Karpas-422 (cell line): ENCODE results near the gene CYP17A1. TPM values are rescaled to one million over a fixed set of nuclear protein-coding genes. Genes with fewer than 3 reads are reported as not detected.
"Not testable (repeated sequence)": the region's sequence is repeated elsewhere in the genome, so short reads cannot be mapped to it uniquely, and the experiment has no call there.

Experiments used
- DNase-seq: peaks from one replicate; pipeline ENCODE4 v3.0.0-alpha.2; 2015
- H2AFZ ChIP-seq: fragments of 200-600 bp; sonication (generic); 2 replicates; pipeline ENCODE4 v1.6.1; 2014; ENCODE audit warnings: antibody characterized with exemption, low read length, mixed read lengths
- H3K27ac ChIP-seq: fragments of 200-600 bp; sonication (generic); 2 replicates; pipeline ENCODE4 v1.5.1; 2014; ENCODE audit warnings: mild to moderate bottlenecking, low read length, moderate library complexity
- H3K27me3 ChIP-seq: fragments of 200-600 bp; sonication (generic); 2 replicates; pipeline ENCODE4 v1.6.1; 2014; ENCODE audit warnings: low read length, mixed read lengths
- H3K36me3 ChIP-seq: fragments of 200-600 bp; sonication (generic); 2 replicates; pipeline ENCODE4 v1.6.1; 2014; ENCODE audit warnings: low read length, mixed read lengths; ENCODE audit not compliant: insufficient read depth
- H3K4me1 ChIP-seq: fragments of 200-600 bp; sonication (generic); 2 replicates; pipeline ENCODE4 v1.6.1; 2014; ENCODE audit warnings: mild to moderate bottlenecking, low read length, mixed read lengths
- H3K4me2 ChIP-seq: fragments of 200-600 bp; sonication (generic); 2 replicates; pipeline ENCODE4 v1.6.1; 2014; ENCODE audit warnings: low read length, low read depth, mild to moderate bottlenecking; ENCODE audit not compliant: poor library complexity, severe bottlenecking
- H3K4me3 ChIP-seq: fragments of 200-600 bp; sonication (generic); 2 replicates; pipeline ENCODE4 v1.5.1; 2014; ENCODE audit warnings: mild to moderate bottlenecking, antibody characterized with exemption, low read length, mixed read lengths
- H3K79me2 ChIP-seq: fragments of 200-600 bp; sonication (generic); 2 replicates; pipeline ENCODE4 v1.6.1; 2014; ENCODE audit warnings: mild to moderate bottlenecking, low read length, mixed read lengths
- H3K9ac ChIP-seq: fragments of 200-600 bp; sonication (generic); 2 replicates; pipeline ENCODE4 v1.6.0; 2014; ENCODE audit warnings: low read length
- H3K9me2 ChIP-seq: fragments of 200-600 bp; sonication (generic), shearing (Covaris generic); replicated peaks from 2 replicates; pipeline ENCODE4 v1.6.0; 2014; ENCODE audit warnings: mild to moderate bottlenecking, low read length, moderate library complexity; ENCODE audit not compliant: insufficient read depth
- H3K9me3 ChIP-seq: fragments of 300-700, 200-600 bp; sonication (generic); 2 replicates; pipeline ENCODE4 v1.6.1; 2014; ENCODE audit warnings: low read length, mixed read lengths
- H4K20me1 ChIP-seq: fragments of 200-600 bp; sonication (generic); 2 replicates; pipeline ENCODE4 v1.6.1; 2014; ENCODE audit warnings: mild to moderate bottlenecking, antibody characterized with exemption, low read length, low read depth; ENCODE audit not compliant: insufficient read depth
- total RNA-seq: library from RNA; depleted of rRNA; stranded (reverse); fragments of >200 nt; shearing (Covaris generic); gene quantifications from 2 replicates; pipeline ENCODE4 v1.2.3, GENCODE V29; 2014; ENCODE audit warnings: low replicate concordance

The CYP17A1 gene
- total RNA-seq, 1 experiment from 2014 or later = not detected

DNA sequence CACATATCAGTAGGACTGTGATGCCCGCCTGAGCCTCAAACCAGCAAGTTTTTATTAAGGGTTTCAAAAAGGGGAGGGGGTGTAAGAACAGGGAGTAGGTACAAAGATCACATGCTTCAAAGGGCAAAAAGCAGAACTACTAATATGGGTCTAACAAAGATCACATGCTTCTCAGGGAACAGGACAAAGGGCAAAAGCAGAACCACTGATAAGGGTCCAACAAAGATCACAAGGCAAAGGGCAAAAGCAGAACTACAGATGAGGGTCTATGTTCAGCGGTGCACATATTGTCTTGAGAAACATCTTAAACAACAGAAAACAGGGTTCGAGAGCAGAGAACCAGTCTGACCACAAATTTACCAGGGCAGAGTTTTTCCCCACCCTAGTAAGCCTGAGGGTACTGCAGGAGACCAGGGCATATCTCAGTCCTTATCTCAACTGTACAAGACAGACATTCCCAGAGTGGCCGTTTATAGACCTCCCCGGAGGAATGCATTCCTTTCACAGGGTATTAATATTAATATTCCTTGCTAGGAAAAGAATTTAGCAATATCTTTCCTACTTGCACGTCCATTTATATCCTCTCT lies 7.1 kb upstream of the CYP17A1 start:
- not testable (repeated sequence) for H3K27me3 ChIP-seq, H3K9me2 ChIP-seq, H3K4me3 ChIP-seq, H3K79me2 ChIP-seq, H3K27ac ChIP-seq, H3K9ac ChIP-seq, DNase-seq, H3K36me3 ChIP-seq, H3K4me1 ChIP-seq, H4K20me1 ChIP-seq, H3K9me3 ChIP-seq, H2AFZ ChIP-seq, H3K4me2 ChIP-seq

DNA sequence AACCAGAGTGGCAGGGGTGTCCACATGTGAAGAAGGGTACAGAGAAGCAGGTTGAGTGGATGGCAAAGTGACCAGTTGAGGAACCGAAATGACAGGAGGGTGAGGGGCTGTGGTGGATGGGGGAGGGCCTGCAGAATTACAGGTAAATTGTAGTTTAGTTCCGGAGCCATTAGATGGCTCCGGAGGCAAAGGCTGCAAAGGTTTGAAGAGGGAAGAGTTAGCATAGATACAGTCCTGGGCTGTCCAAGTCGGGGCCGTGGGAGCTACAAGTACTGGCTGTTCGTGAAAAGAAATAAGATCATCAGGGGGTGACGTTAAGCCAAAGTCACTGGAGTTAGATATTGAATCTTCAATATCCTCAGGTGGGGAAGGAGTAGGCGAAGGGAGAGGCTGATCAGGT lies 5.9 kb upstream of the CYP17A1 start:
- H3K9me3 ChIP-seq, H3K36me3 ChIP-seq, H3K79me2 ChIP-seq, H3K4me3 ChIP-seq, H3K4me1 ChIP-seq, H4K20me1 ChIP-seq, H3K9me2 ChIP-seq, H3K27ac ChIP-seq, H3K4me2 ChIP-seq, H2AFZ ChIP-seq, H3K27me3 ChIP-seq, H3K9ac ChIP-seq, DNase-seq: not testable (repeated sequence)

DNA sequence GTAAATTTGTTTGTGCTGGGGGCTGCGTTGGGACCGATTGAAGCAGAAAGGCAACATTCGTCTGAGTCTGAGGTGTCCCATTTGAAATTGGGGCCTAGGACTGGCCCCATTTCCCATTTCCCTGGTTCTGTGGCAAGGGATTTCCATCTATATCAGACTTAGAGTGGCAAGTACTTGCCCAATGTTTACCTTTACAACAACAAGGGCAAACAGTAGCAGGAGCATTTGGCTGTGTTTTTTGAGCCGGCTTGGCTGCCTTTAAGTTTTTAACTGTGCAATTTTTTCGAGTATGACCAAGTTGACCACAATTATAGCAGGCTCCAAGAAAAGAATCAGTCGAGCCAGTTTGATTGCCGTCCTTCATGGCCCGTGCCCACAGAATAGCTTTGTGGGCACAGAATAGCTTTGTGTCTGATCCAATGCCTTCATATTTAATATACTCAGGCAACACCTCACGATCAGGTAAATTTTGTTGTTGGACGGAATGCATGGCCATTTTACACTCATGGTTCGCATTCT lies 4.7 kb upstream of the CYP17A1 start:
- DNase-seq = no peak
- Histone ChIP-seq H4K20me1 (no peaks in the 10 kb centered on the region), H3K27ac (no peak overlapping the region), H3K4me3 (no peak overlapping the region), H3K36me3 (no peaks in the 10 kb centered on the region), H3K9me2 (no peaks in the 10 kb centered on the region), H3K4me1 (no peaks in the 10 kb centered on the region), H2AFZ (no peak overlapping the region), H3K79me2 (no peaks in the 10 kb centered on the region), H3K9ac (no peak overlapping the region), H3K9me3 (no peaks in the 10 kb centered on the region), H3K27me3 (no peaks in the 10 kb centered on the region), H3K4me2 (no peak overlapping the region)

DNA sequence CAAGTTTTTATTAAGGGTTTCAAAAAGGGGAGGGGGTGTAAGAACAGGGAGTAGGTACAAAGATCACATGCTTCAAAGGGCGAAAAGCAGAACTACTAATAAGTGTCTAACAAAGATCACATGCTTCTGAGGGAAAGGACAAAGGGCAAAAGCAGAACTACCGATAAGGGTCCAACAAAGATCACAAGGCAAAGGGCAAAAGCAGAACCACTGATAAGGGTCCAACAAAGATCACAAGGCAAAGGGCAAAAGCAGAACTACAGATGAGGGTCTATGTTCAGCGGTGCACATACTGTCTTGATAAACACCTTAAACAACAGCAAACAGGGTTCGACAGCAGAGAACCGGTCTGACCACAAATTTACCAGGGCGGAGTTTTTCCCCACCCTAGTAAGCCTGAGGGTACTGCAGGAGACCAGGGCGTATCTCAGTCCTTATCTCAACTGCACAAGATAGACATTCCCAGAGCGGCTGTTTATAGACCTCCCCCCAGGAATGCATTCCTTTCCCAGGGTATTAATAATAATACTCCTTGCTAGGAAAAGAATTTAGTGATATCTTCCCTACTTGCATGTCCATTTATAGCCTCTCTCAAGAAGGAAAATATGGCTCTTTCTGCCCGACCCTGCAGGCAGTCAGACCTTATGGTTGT lies 1.2 kb upstream of the CYP17A1 start:
- not testable (repeated sequence) for H4K20me1 ChIP-seq, H3K4me1 ChIP-seq, H3K4me3 ChIP-seq, H3K9me2 ChIP-seq, H3K36me3 ChIP-seq, H3K27me3 ChIP-seq, H3K9ac ChIP-seq, H2AFZ ChIP-seq, H3K79me2 ChIP-seq, H3K4me2 ChIP-seq, DNase-seq, H3K27ac ChIP-seq, H3K9me3 ChIP-seq

DNA sequence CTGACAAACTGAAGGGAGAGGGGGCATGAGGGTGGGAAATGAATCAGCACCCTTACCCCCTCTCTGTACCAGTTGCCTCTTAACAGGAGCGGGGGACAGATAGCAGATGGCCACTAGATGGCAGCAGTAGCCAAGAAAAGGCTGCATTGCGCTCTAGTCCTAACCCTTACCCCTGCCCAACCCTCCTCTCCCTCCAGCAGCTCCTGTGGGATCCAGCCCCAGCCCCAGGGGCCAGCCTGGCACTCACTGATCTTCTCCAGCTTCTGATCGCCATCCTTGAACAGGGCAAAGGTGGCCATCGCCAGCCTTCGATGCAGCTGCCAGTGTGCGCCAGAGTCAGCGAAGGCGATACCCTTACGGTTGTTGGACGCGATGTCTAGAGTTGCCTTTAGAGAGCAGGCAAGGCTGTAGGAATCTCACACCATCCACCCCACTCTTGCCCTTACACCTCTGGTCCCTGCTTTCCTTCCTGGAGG lies 2.2 kb downstream of the CYP17A1 start:
- H2AFZ ChIP-seq = no peak overlapping the region
- no peak overlapping the region for H3K9ac ChIP-seq
- no peak overlapping the region for H3K4me3 ChIP-seq
- no peaks in the 10 kb centered on the region for H3K9me2 ChIP-seq
- no peaks in the 10 kb centered on the region for H4K20me1 ChIP-seq
- no peaks in the 10 kb centered on the region for H3K27me3 ChIP-seq
- H3K36me3 ChIP-seq = no peaks in the 10 kb centered on the region
- no peaks in the 10 kb centered on the region for H3K9me3 ChIP-seq
- H3K4me2 ChIP-seq = no peak overlapping the region
- no peak overlapping the region for H3K27ac ChIP-seq
- no peaks in the 10 kb centered on the region for H3K79me2 ChIP-seq
- no peaks in the 10 kb centered on the region for H3K4me1 ChIP-seq
- peak; percentile 93 for DNase-seq

GRCh38 chr10:102834143-102834542 lies 3.1 kb downstream of the CYP17A1 start:
- no peak overlapping the region for H3K27ac ChIP-seq
- H4K20me1 ChIP-seq = no peaks in the 10 kb centered on the region
- H3K79me2 ChIP-seq = no peaks in the 10 kb centered on the region
- no peaks in the 10 kb centered on the region for H3K9me2 ChIP-seq
- H3K4me1 ChIP-seq = no peaks in the 10 kb centered on the region
- no peak for DNase-seq
- H3K36me3 ChIP-seq = no peaks in the 10 kb centered on the region
- H2AFZ ChIP-seq = no peak overlapping the region
- H3K9me3 ChIP-seq = no peaks in the 10 kb centered on the region
- H3K4me2 ChIP-seq = no peak overlapping the region
- no peak overlapping the region for H3K4me3 ChIP-seq
- no peaks in the 10 kb centered on the region for H3K27me3 ChIP-seq
- no peak overlapping the region for H3K9ac ChIP-seq

DNA sequence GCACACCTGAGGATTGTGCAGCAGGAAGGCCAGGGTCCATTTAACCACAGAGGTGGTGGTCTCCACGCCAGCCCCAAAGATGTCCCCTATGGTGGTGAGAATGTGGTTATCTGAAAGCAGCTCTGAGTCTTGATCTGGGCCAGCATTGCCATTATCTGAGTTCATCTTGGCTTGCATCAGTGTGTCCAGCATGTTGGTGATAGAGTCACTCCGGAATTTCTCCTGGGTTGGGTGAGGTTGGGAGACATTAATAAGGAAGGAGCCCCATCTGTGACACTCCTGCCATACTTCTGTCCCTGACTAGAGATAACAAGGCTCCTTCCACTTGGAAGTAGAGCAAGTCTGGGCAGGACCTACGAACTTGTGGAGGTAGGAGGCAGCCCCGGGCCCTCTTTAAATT lies 4.2 kb downstream of the CYP17A1 start:
- Histone ChIP-seq H3K4me3 (no peak overlapping the region), H3K4me1 (no peaks in the 10 kb centered on the region), H3K4me2 (no peak overlapping the region), H3K9me2 (no peaks in the 10 kb centered on the region), H3K27me3 (no peaks in the 10 kb centered on the region), H3K9ac (no peak overlapping the region), H4K20me1 (no peaks in the 10 kb centered on the region), H3K27ac (no peak overlapping the region), H3K79me2 (no peaks in the 10 kb centered on the region), H2AFZ (no peak overlapping the region), H3K9me3 (no peaks in the 10 kb centered on the region), H3K36me3 (no peaks in the 10 kb centered on the region)
- no peak for DNase-seq

DNA sequence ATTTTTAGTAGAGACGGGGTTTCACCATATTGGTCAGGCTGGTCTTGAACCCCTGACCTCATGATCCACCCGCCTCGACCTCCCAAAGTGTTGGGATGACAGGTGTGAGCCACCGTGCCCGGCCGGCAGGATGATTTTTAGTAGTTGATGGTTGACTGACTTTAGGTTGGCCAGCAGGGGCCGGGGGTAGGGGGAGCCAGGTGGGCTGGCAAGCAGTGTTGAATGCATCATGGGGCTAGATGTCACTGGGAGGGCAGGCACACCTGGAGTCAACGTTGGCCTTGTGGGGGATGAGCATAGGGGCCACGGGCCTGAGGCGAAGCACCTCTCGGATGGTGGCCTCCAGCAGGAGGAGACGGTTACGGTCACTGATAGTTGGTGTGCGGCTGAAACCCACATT lies 5.0 kb downstream of the CYP17A1 start:
- Histone ChIP-seq H3K27me3 (no peaks in the 10 kb centered on the region), H3K4me1 (no peaks in the 10 kb centered on the region)
- DNase-seq = no peak

More for the DNA sequence above, 5.0 kb downstream of the CYP17A1 start:
- Histone ChIP-seq H3K4me3 (no peak overlapping the region), H3K36me3 (no peaks in the 10 kb centered on the region), H2AFZ (no peak overlapping the region), H3K27ac (no peak overlapping the region), H3K9me3 (no peaks in the 10 kb centered on the region), H3K4me2 (no peak overlapping the region), H3K9ac (no peak overlapping the region), H3K79me2 (no peaks in the 10 kb centered on the region), H4K20me1 (no peaks in the 10 kb centered on the region), H3K9me2 (no peaks in the 10 kb centered on the region)
